HepG2 (cell line): Measurements from ENCODE around the gene LORICRIN.

ENCODE experiments used
- ESRRA ChIP-seq: sonication (generic); formaldehyde crosslinking; IDR thresholded peaks from 2 replicates; pipeline ENCODE4 v1.5.1; 2020; ENCODE audit warnings: mild to moderate bottlenecking, low read depth, missing genetic modification reagents
- MEIS1 ChIP-seq: sonication (generic); formaldehyde crosslinking; IDR thresholded peaks from 2 replicates; pipeline ENCODE4 v1.9.0; 2021; ENCODE audit warnings: mild to moderate bottlenecking, missing genetic modification reagents, moderate library complexity, borderline replicate concordance
- TAF1 ChIP-seq: sonication (generic); formaldehyde crosslinking; IDR thresholded peaks from 2 replicates; pipeline ENCODE4 v1.4.0; 2020; ENCODE audit warnings: missing genetic modification reagents

GRCh38 chr1:153292185-153292584 is 32.7 kb downstream of the LORICRIN start:
- no peak for TF ChIP-seq TAF1 (CRISPR knock-in tag)
- TF ChIP-seq MEIS1 (CRISPR knock-in tag): no peak
- no peak for TF ChIP-seq ESRRA (CRISPR knock-in tag)
